ENCODE data around the gene GADD45GIP1.

- TF ChIP-seq, protein P1, sequence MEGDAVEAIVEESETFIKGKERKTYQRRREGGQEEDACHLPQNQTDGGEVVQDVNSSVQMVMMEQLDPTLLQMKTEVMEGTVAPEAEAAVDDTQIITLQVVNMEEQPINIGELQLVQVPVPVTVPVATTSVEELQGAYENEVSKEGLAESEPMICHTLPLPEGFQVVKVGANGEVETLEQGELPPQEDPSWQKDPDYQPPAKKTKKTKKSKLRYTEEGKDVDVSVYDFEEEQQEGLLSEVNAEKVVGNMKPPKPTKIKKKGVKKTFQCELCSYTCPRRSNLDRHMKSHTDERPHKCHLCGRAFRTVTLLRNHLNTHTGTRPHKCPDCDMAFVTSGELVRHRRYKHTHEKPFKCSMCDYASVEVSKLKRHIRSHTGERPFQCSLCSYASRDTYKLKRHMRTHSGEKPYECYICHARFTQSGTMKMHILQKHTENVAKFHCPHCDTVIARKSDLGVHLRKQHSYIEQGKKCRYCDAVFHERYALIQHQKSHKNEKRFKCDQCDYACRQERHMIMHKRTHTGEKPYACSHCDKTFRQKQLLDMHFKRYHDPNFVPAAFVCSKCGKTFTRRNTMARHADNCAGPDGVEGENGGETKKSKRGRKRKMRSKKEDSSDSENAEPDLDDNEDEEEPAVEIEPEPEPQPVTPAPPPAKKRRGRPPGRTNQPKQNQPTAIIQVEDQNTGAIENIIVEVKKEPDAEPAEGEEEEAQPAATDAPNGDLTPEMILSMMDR (IDR thresholded peaks at IDR 0.05), result no peak
- no peak for TF ChIP-seq POLR2A (IDR thresholded peaks at IDR 0.05)
Observed at GRCh38 chr19:12969292-12969988, 12.4 kb upstream of the GADD45GIP1 start, which contains the start of gene DAND5.

Data from uterus (tissue), 2 donors.